Loucy (cell line): ENCODE results near the gene DESI2.

ENCODE experiments used
- H2AFZ ChIP-seq: fragments of 200-600 bp; sonication (generic); 2 replicates; pipeline ENCODE4 v1.6.0; 2016; ENCODE audit warnings: antibody characterized with exemption, mild to moderate bottlenecking, low read length, moderate library complexity
- H3F3A ChIP-seq: fragments of 200-600 bp; 2 replicates; pipeline ENCODE4 v1.6.0; 2016; ENCODE audit warnings: antibody characterized with exemption, low read depth, mild to moderate bottlenecking
- H3K27me3 ChIP-seq: fragments of 200-600 bp; sonication (generic); 2 replicates; pipeline ENCODE4 v1.6.1; 2014; ENCODE audit warnings: low read length, mild to moderate bottlenecking; ENCODE audit not compliant: insufficient read depth, poor library complexity, severe bottlenecking
- H3K36me3 ChIP-seq: fragments of 200-600 bp; sonication (generic); 2 replicates; pipeline ENCODE4 v1.6.1; 2016; ENCODE audit warnings: low read length; ENCODE audit not compliant: insufficient read depth
- H3K4me1 ChIP-seq: fragments of 200-600 bp; sonication (generic); 2 replicates; pipeline ENCODE4 v1.5.1; 2014; ENCODE audit warnings: low read length, mild to moderate bottlenecking; ENCODE audit not compliant: insufficient read depth, poor library complexity, severe bottlenecking
- H3K4me2 ChIP-seq: fragments of 200-600 bp; sonication (generic); 2 replicates; pipeline ENCODE4 v1.6.0; 2014; ENCODE audit warnings: antibody characterized with exemption, low read length, low read depth, mild to moderate bottlenecking; ENCODE audit not compliant: poor library complexity, severe bottlenecking
- H3K4me3 ChIP-seq: fragments of 200-600 bp; sonication (generic); 2 replicates; pipeline ENCODE4 v1.5.1; 2014; ENCODE audit warnings: low read length, mild to moderate bottlenecking, mixed read lengths; ENCODE audit not compliant: poor library complexity, severe bottlenecking
- H3K79me2 ChIP-seq: fragments of 200-600 bp; sonication (generic); 2 replicates; pipeline ENCODE4 v1.6.1; 2014; ENCODE audit warnings: low read length; ENCODE audit not compliant: insufficient read depth
- H3K9ac ChIP-seq: fragments of 200-600 bp; sonication (generic); 2 replicates; pipeline ENCODE4 v1.6.0; 2014; ENCODE audit warnings: mild to moderate bottlenecking, low read depth, low read length, moderate library complexity; ENCODE audit not compliant: poor library complexity, severe bottlenecking
- H3K9me2 ChIP-seq: fragments of 200-600 bp; sonication (generic); replicated peaks from 2 replicates; pipeline ENCODE4 v1.6.1; 2016; ENCODE audit warnings: low read depth, low read length, mixed read lengths
- H3K9me3 ChIP-seq: fragments of 200-600 bp; sonication (generic); 2 replicates; pipeline ENCODE4 v1.6.1; 2014; ENCODE audit warnings: mild to moderate bottlenecking, antibody characterized with exemption, low read length, low read depth; ENCODE audit not compliant: insufficient read depth
- H4K20me1 ChIP-seq: fragments of 200-600 bp; sonication (generic); 2 replicates; pipeline ENCODE4 v1.6.0; 2014; ENCODE audit warnings: antibody characterized with exemption, low read length, mild to moderate bottlenecking; ENCODE audit not compliant: insufficient read depth, poor library complexity, severe bottlenecking
- CTCF ChIP-seq: fragments of 200-600 bp; sonication (generic); conservative IDR thresholded peaks from 2 replicates; pipeline ENCODE4 v1.5.1; 2014; ENCODE audit warnings: mild to moderate bottlenecking, antibody characterized with exemption, low read length
- EZH2phosphoT487 ChIP-seq: fragments of 200-600 bp; IDR thresholded peaks from 2 replicates; pipeline ENCODE4 v1.6.1; 2018; ENCODE audit warnings: antibody characterized with exemption, mild to moderate bottlenecking, moderate library complexity, borderline replicate concordance

The DESI2 gene

GRCh38 chr1:244634546-244634945 lies 18.4 kb upstream of the DESI2 start:
- no peaks in the 10 kb centered on the region for H3F3A ChIP-seq
- TF ChIP-seq EZH2phosphoT487 (no peak), CTCF (no peak)
- no peak overlapping the region for H3K4me3 ChIP-seq
- H3K9me2 ChIP-seq = no peaks in the 10 kb centered on the region
- no peaks in the 10 kb centered on the region for H3K9me3 ChIP-seq
- H4K20me1 ChIP-seq = no peaks in the 10 kb centered on the region
- no peak overlapping the region for H3K4me2 ChIP-seq
- no peaks in the 10 kb centered on the region for H3K4me1 ChIP-seq
- H2AFZ ChIP-seq = no peak overlapping the region
- no peak overlapping the region for H3K9ac ChIP-seq
- no peaks in the 10 kb centered on the region for H3K27me3 ChIP-seq
- H3K36me3 ChIP-seq = no peaks in the 10 kb centered on the region
- H3K79me2 ChIP-seq = no peaks in the 10 kb centered on the region

- no peak overlapping the region for H2AFZ ChIP-seq
- H4K20me1 ChIP-seq = no peaks in the 10 kb centered on the region
- H3K27me3 ChIP-seq = no peaks in the 10 kb centered on the region
- H3K9me3 ChIP-seq = no peaks in the 10 kb centered on the region
- no peak overlapping the region for H3K4me3 ChIP-seq
- H3K36me3 ChIP-seq = no peaks in the 10 kb centered on the region
- TF ChIP-seq EZH2phosphoT487 = no peak
- no peak for TF ChIP-seq CTCF
- H3K4me2 ChIP-seq = no peak overlapping the region
- H3K9ac ChIP-seq = no peak overlapping the region
- H3K9me2 ChIP-seq = no peaks in the 10 kb centered on the region
- H3K79me2 ChIP-seq = no peaks in the 10 kb centered on the region
- no peaks in the 10 kb centered on the region for H3F3A ChIP-seq
- no peaks in the 10 kb centered on the region for H3K4me1 ChIP-seq
Measured at GRCh38 chr1:244636488-244637259, 16.3 kb upstream of the DESI2 start.

GRCh38 chr1:244639561-244639960 lies 13.4 kb upstream of the DESI2 start:
- no peak overlapping the region for H3K9ac ChIP-seq
- H3K9me3 ChIP-seq = no peaks in the 10 kb centered on the region
- H2AFZ ChIP-seq = no peak overlapping the region
- H3K27me3 ChIP-seq = no peaks in the 10 kb centered on the region
- no peak overlapping the region for H3K4me3 ChIP-seq
- H3K9me2 ChIP-seq = no peaks in the 10 kb centered on the region
- H3K4me2 ChIP-seq = no peak overlapping the region
- H3K36me3 ChIP-seq = no peaks in the 10 kb centered on the region
- TF ChIP-seq EZH2phosphoT487 (no peak), CTCF (no peak)
- no peaks in the 10 kb centered on the region for H3K4me1 ChIP-seq
- H3F3A ChIP-seq = no peaks in the 10 kb centered on the region
- H4K20me1 ChIP-seq = no peaks in the 10 kb centered on the region
- no peaks in the 10 kb centered on the region for H3K79me2 ChIP-seq
